IMR-90 (cell line): ENCODE data around the gene LDLRAD3. TPM values are rescaled to one million over a fixed set of nuclear protein-coding genes. Genes with fewer than 3 reads are reported as not detected.

ENCODE experiments used
- ATAC-seq: fragments of 200-7000 bp; cut with Tn5 transposase; 2 replicates; pipeline ENCODE4 v1.9.1; 2020; ENCODE audit warnings: low read depth, mild to moderate bottlenecking, moderate library complexity
- BruUV-seq: library from RNA; stranded (reverse); fragments of 400-500 nt; replicated peaks from 2 replicates; lab custom pipeline; 2021; lab: Mats Ljungman, UMichigan
- CTCF ChIA-PET: fragments of 300-600 bp; formaldehyde crosslinking; extraction: SDS; loops from one replicate; lab custom pipeline; 2021; ENCODE audit warnings: antibody characterized with exemption; lab: Yijun Ruan, JAX
- POLR2A ChIA-PET: fragments of 300-600 bp; sonication (Branson Sonifier 250); formaldehyde crosslinking; loops from one replicate; lab custom pipeline; 2022; ENCODE audit warnings: antibody characterized with exemption; ENCODE audit not compliant: unreplicated experiment; lab: Charles Lee
- DNase-seq: peaks from one replicate; pipeline ENCODE4 v3.0.0; 2013
- H2AFZ ChIP-seq: replicated peaks from 2 replicates; pipeline ENCODE3; 2013; ENCODE audit warnings: low read length, mild to moderate bottlenecking; ENCODE audit not compliant: poor library complexity
- H2AK5ac ChIP-seq: 2 replicates; pipeline ENCODE4 v1.6.1; 2013; ENCODE audit warnings: low read depth, low read length, inconsistent platforms
- H2AK9ac ChIP-seq: replicated peaks from 2 replicates; pipeline ENCODE3; 2013; ENCODE audit warnings: mild to moderate bottlenecking, low read depth, low read length, moderate library complexity; ENCODE audit not compliant: poor library complexity
- H2BK120ac ChIP-seq: 2 replicates; pipeline ENCODE4 v1.6.1; 2013; ENCODE audit warnings: low read depth, low read length, inconsistent platforms
- H2BK15ac ChIP-seq: 3 replicates; pipeline ENCODE4 v1.6.1; 2013; ENCODE audit warnings: low read depth, low read length, inconsistent platforms
- H2BK20ac ChIP-seq: 2 replicates; pipeline ENCODE4 v1.6.1; 2013; ENCODE audit warnings: low read depth, mild to moderate bottlenecking, inconsistent platforms, low read length, moderate library complexity
- H2BK5ac ChIP-seq: 2 replicates; pipeline ENCODE4 v1.6.1; 2013; ENCODE audit warnings: mild to moderate bottlenecking, low read depth, low read length, inconsistent platforms; ENCODE audit not compliant: poor library complexity, severe bottlenecking
- H3K14ac ChIP-seq: replicated peaks from 2 replicates; pipeline ENCODE4 v1.6.1; 2013; ENCODE audit warnings: low read depth, low read length, inconsistent platforms
- H3K18ac ChIP-seq: 2 replicates; pipeline ENCODE4 v1.6.1; 2013; ENCODE audit warnings: low read depth, low read length, control low read depth
- H3K23ac ChIP-seq: 2 replicates; pipeline ENCODE4 v1.6.1; 2013; ENCODE audit warnings: low read depth, low read length, inconsistent platforms
- H3K27ac ChIP-seq: 2 replicates; pipeline ENCODE4 v1.5.1; 2013; ENCODE audit warnings: mild to moderate bottlenecking, control low read depth, low read length; ENCODE audit not compliant: insufficient read depth
- H3K27me3 ChIP-seq: 2 replicates; pipeline ENCODE4 v1.6.1; 2013; ENCODE audit warnings: low read length; ENCODE audit not compliant: control insufficient read depth, insufficient read depth
- H3K36me3 ChIP-seq: 2 replicates; pipeline ENCODE4 v1.6.1; 2013; ENCODE audit warnings: low read length, mixed read lengths; ENCODE audit not compliant: control insufficient read depth, insufficient read depth
- H3K4ac ChIP-seq: 2 replicates; pipeline ENCODE4 v1.6.1; 2013; ENCODE audit warnings: low read depth, low read length, inconsistent platforms
- H3K4me1 ChIP-seq: 2 replicates; pipeline ENCODE4 v1.6.1; 2013; ENCODE audit warnings: low read length, mixed read lengths; ENCODE audit not compliant: control insufficient read depth, insufficient read depth
- H3K4me2 ChIP-seq: 2 replicates; pipeline ENCODE4 v1.6.1; 2013; ENCODE audit warnings: low read depth, mild to moderate bottlenecking, control low read depth, low read length, moderate library complexity
- H3K4me3 ChIP-seq: 2 replicates; pipeline ENCODE4 v1.5.1; 2013; ENCODE audit warnings: low read depth, mild to moderate bottlenecking, control low read depth, low read length, moderate library complexity; ENCODE audit not compliant: insufficient read depth
- H3K56ac ChIP-seq: 2 replicates; pipeline ENCODE4 v1.6.1; 2013; ENCODE audit warnings: low read length, inconsistent platforms; ENCODE audit not compliant: insufficient read depth; ENCODE audit errors: extremely low read depth
- H3K79me1 ChIP-seq, 2 experiments: 2 replicates each; pipeline ENCODE4 v1.6.1; 2013; ENCODE audit warnings: low read length in 2 of 2, inconsistent platforms in 1 of 2, low read depth in 1 of 2
- H3K9ac ChIP-seq: 2 replicates; pipeline ENCODE4 v1.6.1; 2013; ENCODE audit warnings: low read depth, low read length, control low read depth
- H3K9me1 ChIP-seq: 2 replicates; pipeline ENCODE4 v1.6.1; 2013; ENCODE audit warnings: low read length, inconsistent platforms; ENCODE audit not compliant: insufficient read depth
- H3K9me3 ChIP-seq: 2 replicates; pipeline ENCODE4 v1.6.1; 2013; ENCODE audit warnings: low read length; ENCODE audit not compliant: control insufficient read depth, insufficient read depth
- H4K20me1 ChIP-seq: 2 replicates; pipeline ENCODE4 v1.6.1; 2013; ENCODE audit warnings: low read length, inconsistent platforms; ENCODE audit not compliant: insufficient read depth
- H4K5ac ChIP-seq: 2 replicates; pipeline ENCODE4 v1.6.1; 2013; ENCODE audit warnings: mild to moderate bottlenecking, low read depth, low read length, control low read depth
- H4K8ac ChIP-seq, 2 experiments: 2 replicates each; pipeline ENCODE4 v1.6.1; 2013; ENCODE audit warnings: low read depth in 2 of 2, low read length in 2 of 2, control low read depth in 1 of 2, inconsistent platforms in 1 of 2
- H4K91ac ChIP-seq: 2 replicates; pipeline ENCODE4 v1.6.1; 2013; ENCODE audit warnings: low read depth, low read length, inconsistent platforms; ENCODE audit not compliant: insufficient read depth
- CTCF ChIP-seq: conservative IDR thresholded peaks from 2 replicates; pipeline ENCODE4 v1.5.1; 2012; ENCODE audit warnings: mild to moderate bottlenecking, low read depth, low read length, improper control_type of control experiment
- MAFK ChIP-seq: IDR thresholded peaks from 2 replicates; pipeline ENCODE4 v1.6.1; 2012; ENCODE audit warnings: low read depth, low read length, improper control_type of control experiment
- WGBS, 2 experiments: methylation state at CpG; one replicate each; pipeline versions ENCODE4 v1.1.5 to v1.1.7; 2013; ENCODE audit warnings: missing lambda C conversion rate in 2 of 2; ENCODE audit not compliant: insufficient read length in 1 of 2; ENCODE audit errors: extremely low coverage in 2 of 2; 5-methylcytosine and 5-hydroxymethylcytosine counted together
- dilution Hi-C: fragments of 300-500 bp; cut with HindIII; formaldehyde crosslinking; loops from one replicate; pipeline ENCODE4 v1.14.3; 2018; ENCODE audit warnings: low sequenced_read_pairs; ENCODE audit not compliant: unreplicated experiment
- in situ Hi-C: fragments of 300-500 bp; cut with MboI; formaldehyde crosslinking; loops from 3 replicates; pipeline ENCODE4 v1.14.3; 2019; ENCODE audit warnings: low sequenced_read_pairs, inconsistent platforms, mixed read lengths
- intact Hi-C: fragments of 100-400 bp; cut with micrococcal nuclease; formaldehyde crosslinking; loops from 2 replicates; pipeline ENCODE4 v1.10.0; 2022
- polyA plus RNA-seq, 3 experiments: library from polyadenylated mRNA; depleted of rRNA; stranded (reverse); fragments of >200 nt; gene quantifications; 2 replicates each; pipeline ENCODE4 v1.2.3, GENCODE V29; 2012; ENCODE audit warnings: low replicate concordance in 1 of 3
- total RNA-seq: library from RNA; depleted of rRNA; stranded (reverse); fragments of >200 nt; gene quantifications from 2 replicates; pipeline ENCODE4 v1.2.3, GENCODE V29; 2012

Gene LDLRAD3
- total and polyA plus RNA-seq, 2 of the 4 experiments (the other 2 are of a cell fraction): 2.7 to 6.4 TPM

GRCh38 chr11:36215693-36216060, 271.8 kb downstream of the LDLRAD3 start:
- Histone ChIP-seq H3K9me3 (peaks cover 3% of the 10 kb centered on the region; the same call in 1 of the 2 replicates), H3K27ac (no peak overlapping the region), H2BK20ac (no peak overlapping the region), H4K20me1 (no peaks in the 10 kb centered on the region), H2AK5ac (no peak overlapping the region), H3K4me3 (no peak overlapping the region), H2AK9ac (no peak overlapping the region), H3K9ac (no peak overlapping the region), H4K5ac (no peak overlapping the region), H3K9me1 (no peaks in the 10 kb centered on the region), H3K56ac (no peak overlapping the region), H2BK120ac (no peak overlapping the region), H2AFZ (no peak overlapping the region), H3K4me1 (no peaks in the 10 kb centered on the region), H3K27me3 (no peaks in the 10 kb centered on the region), H3K23ac (no peak overlapping the region), H3K14ac (no peak overlapping the region), H2BK5ac (no peak overlapping the region), H3K4ac (no peak overlapping the region), H4K91ac (no peak overlapping the region), H3K18ac (no peak overlapping the region), H2BK15ac (no peak overlapping the region), H3K36me3 (no peaks in the 10 kb centered on the region), H4K8ac (no peak overlapping the region), H3K79me1 (no peaks in the 10 kb centered on the region), H3K4me2 (no peak overlapping the region)
- intact Hi-C loops: no loop called here
- ATAC-seq (no peak), DNase-seq (no peak)
- TF ChIP-seq MAFK (peak; percentile 57), CTCF (no peak)
- POLR2A ChIA-PET: no interaction called here
- CTCF ChIA-PET: interaction anchor here (1.2 kb wide), 1 partner anchor 29 kb away, joined by 3 read pairs; no protein-coding TSS in a partner anchor
- dilution Hi-C loops: no loop called here
- BruUV-seq: no TSS peak
- in situ Hi-C loops: no loop called here
- 72% methylated on average over 6 of the region's 7 CpGs; no CpG with 5 or more reads in 1 of the 2 experiments for WGBS, 2 experiments
